ENCODE results near the gene BCAP29. TPM values are rescaled to one million over a fixed set of nuclear protein-coding genes. Genes with fewer than 3 reads are reported as not detected.

Gene BCAP29
- total and polyA plus RNA-seq, 9 of the 15 experiments (the other 6 are each of a cell fraction or from before 2014, with no cell fraction given): 63.4 to 137 (median 79.7) TPM

- TF ChIP-seq THRA (IDR thresholded peaks at IDR 0.05) (no peak), ZBTB11 (CRISPR knock-in tag; IDR thresholded peaks at IDR 0.05) (no peak), ZNF232 (CRISPR knock-in tag; IDR thresholded peaks at IDR 0.05) (no peak), ZNF699 (CRISPR knock-in tag; IDR thresholded peaks at IDR 0.05; ENCODE audit: insufficient replicate concordance) (no peak), POLR2AphosphoS5 (IDR thresholded peaks at IDR 0.05; ENCODE audit: control insufficient read depth, insufficient read depth, low read depth, low read length) (no peak), ZNF589 (CRISPR knock-in tag; IDR thresholded peaks at IDR 0.05; ENCODE audit: low read depth) (no peak), ARNT (IDR thresholded peaks at IDR 0.05) (no peak), ID3 (CRISPR knock-in tag; IDR thresholded peaks at IDR 0.05) (no peak), ID3 (tag; IDR thresholded peaks at IDR 0.05) (no peak), SMARCE1 (IDR thresholded peaks at IDR 0.05) (no peak), TBL1XR1 (IDR thresholded peaks at IDR 0.05; ENCODE audit: low read length in 2 of 2) (no peak)
These were observed 11.4 kb downstream of the BCAP29 start (continued) for GRCh38 chr7:107591421-107591820.
